ENCODE measurements around the gene MIDN. TPM values are rescaled to one million over a fixed set of nuclear protein-coding genes. Genes with fewer than 3 reads are reported as not detected.

Gene MIDN
- total and polyA plus RNA-seq, 2 experiments from 2014 or later: 4.0 to 9.4 TPM

- Histone ChIP-seq H3K79me2 (ENCODE audit: insufficient read depth) (no peaks in the 10 kb centered on the region), H3K27ac (no peak overlapping the region), H3K4me1 (ENCODE audit: insufficient read depth) (no peaks in the 10 kb centered on the region), H3K36me3 (ENCODE audit: low read depth) (no peaks in the 10 kb centered on the region), H3K9me3 (ENCODE audit: low read depth) (no peaks in the 10 kb centered on the region), H4K20me1 (ENCODE audit: insufficient read depth) (no peaks in the 10 kb centered on the region), H3F3A (ENCODE audit: insufficient read depth) (no peaks in the 10 kb centered on the region), H3K27me3 (replicated peaks; ENCODE audit: insufficient read depth) (no peaks in the 10 kb centered on the region; the same call in 1 of the 2 replicates), H2AFZ (no peak overlapping the region), H3K9me2 (ENCODE audit: insufficient read depth) (no peaks in the 10 kb centered on the region), H3K4me3 (no peak overlapping the region), H3K9ac (no peak overlapping the region), H3K4me2 (ENCODE audit: unreplicated experiment) (no peak overlapping the region)
- WGBS, 2 experiments (ENCODE audit: low coverage in 1 of 2, low lambda C conversion rate in 2 of 2, missing lambda C conversion rate in 2 of 2): 90 to 97% methylated on average over 23 to 38 of the region's 38 CpGs
- in situ Hi-C loops (cut with MboI): no loop called here
- DNase-seq: no peak
- TF ChIP-seq EZH2phosphoT487 (IDR thresholded peaks at IDR 0.05; ENCODE audit: insufficient read depth, low read depth) (no peak), EZH2 (IDR thresholded peaks at IDR 0.05; ENCODE audit: insufficient read depth, poor library complexity, severe bottlenecking) (no peak)
Measured at GRCh38 chr19:1307320-1307719, 58.9 kb downstream of the MIDN start.

DNA sequence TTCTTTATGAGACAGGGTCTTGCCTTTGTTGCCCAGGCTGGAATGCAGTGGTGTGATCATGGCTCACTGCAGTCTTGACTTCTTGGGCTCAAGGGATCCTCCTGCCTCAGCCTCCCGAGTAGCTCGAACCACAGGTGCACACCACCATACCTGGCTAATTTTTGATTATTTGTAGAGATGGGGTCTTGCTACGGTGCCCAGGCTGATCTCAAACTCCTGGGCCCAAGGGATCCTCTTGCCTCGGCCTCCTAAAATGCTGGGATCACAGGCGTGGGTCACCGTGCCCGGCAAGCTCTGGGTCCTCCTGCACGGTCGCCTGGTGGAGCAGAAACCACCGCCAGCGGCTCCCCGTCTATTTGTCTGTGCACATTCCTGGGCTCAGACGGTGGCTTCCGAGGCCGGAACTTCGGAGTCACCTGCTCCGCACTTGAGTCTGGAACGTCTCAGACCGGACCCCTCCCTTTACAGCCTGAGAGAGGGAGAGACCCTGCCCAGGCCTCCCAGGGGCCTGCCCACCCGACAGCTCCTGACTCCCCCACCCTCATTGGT is 59.4 kb downstream of the MIDN start:
- no peaks in the 10 kb centered on the region for H4K20me1 ChIP-seq (ENCODE audit: insufficient read depth)
- H3F3A ChIP-seq (ENCODE audit: insufficient read depth): no peaks in the 10 kb centered on the region
- in situ Hi-C loops (cut with MboI): no loop called here
- no peak overlapping the region for H3K9ac ChIP-seq
- no peaks in the 10 kb centered on the region; the same call in 1 of the 2 replicates for H3K27me3 ChIP-seq (replicated peaks; ENCODE audit: insufficient read depth)
- DNase-seq: no peak
- WGBS, 2 experiments (ENCODE audit: low coverage in 1 of 2, low lambda C conversion rate in 2 of 2, missing lambda C conversion rate in 2 of 2): 84 to 88% methylated on average over 19 to 20 of the region's 20 CpGs
- no peaks in the 10 kb centered on the region for H3K4me1 ChIP-seq (ENCODE audit: insufficient read depth)
- H3K79me2 ChIP-seq (ENCODE audit: insufficient read depth): no peaks in the 10 kb centered on the region
- H3K9me3 ChIP-seq (ENCODE audit: low read depth): no peaks in the 10 kb centered on the region
- TF ChIP-seq EZH2phosphoT487 (IDR thresholded peaks at IDR 0.05; ENCODE audit: insufficient read depth, low read depth): no peak
- no peak for TF ChIP-seq EZH2 (IDR thresholded peaks at IDR 0.05; ENCODE audit: insufficient read depth, poor library complexity, severe bottlenecking)
- no peaks in the 10 kb centered on the region for H3K9me2 ChIP-seq (ENCODE audit: insufficient read depth)
- no peak overlapping the region for H2AFZ ChIP-seq
- H3K4me2 ChIP-seq (ENCODE audit: unreplicated experiment): no peak overlapping the region
- no peaks in the 10 kb centered on the region for H3K36me3 ChIP-seq (ENCODE audit: low read depth)
- H3K4me3 ChIP-seq: no peak overlapping the region
- no peak overlapping the region for H3K27ac ChIP-seq

DNA sequence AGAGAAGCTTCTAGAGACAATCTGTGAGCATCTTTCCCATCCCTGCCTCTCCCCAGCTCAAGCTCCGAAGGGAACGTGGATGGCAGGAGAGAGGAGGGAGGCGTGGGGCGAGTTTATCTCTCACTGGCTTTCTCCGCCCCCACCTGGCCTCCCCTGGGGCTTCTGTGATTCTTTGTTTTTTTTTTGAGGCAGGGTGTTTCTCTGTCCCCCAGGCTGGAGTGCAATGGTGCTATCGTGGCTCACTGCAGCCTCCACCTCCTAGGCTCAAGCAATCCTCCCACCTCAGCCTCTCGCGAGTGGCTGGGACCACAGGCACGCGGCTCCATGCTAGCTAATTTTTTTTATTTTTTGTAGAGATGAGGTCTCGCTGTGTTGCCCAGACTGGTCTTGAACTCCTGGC is 60.3 kb downstream of the MIDN start:
- no peak overlapping the region for H3K27ac ChIP-seq
- H3K36me3 ChIP-seq (ENCODE audit: low read depth): no peaks in the 10 kb centered on the region
- no peak overlapping the region for H3K9ac ChIP-seq
- in situ Hi-C loops (cut with MboI): no loop called here
- TF ChIP-seq EZH2 (IDR thresholded peaks at IDR 0.05; ENCODE audit: insufficient read depth, poor library complexity, severe bottlenecking): no peak
- no peak for TF ChIP-seq EZH2phosphoT487 (IDR thresholded peaks at IDR 0.05; ENCODE audit: insufficient read depth, low read depth)
- no peak overlapping the region for H2AFZ ChIP-seq
- no peaks in the 10 kb centered on the region for H3K9me2 ChIP-seq (ENCODE audit: insufficient read depth)
- 65 to 68% methylated on average over 11 of the region's 11 CpGs for WGBS, 2 experiments (ENCODE audit: low coverage in 1 of 2, low lambda C conversion rate in 2 of 2, missing lambda C conversion rate in 2 of 2)
- H3K4me1 ChIP-seq (ENCODE audit: insufficient read depth): no peaks in the 10 kb centered on the region
- H3K79me2 ChIP-seq (ENCODE audit: insufficient read depth): no peaks in the 10 kb centered on the region
- H4K20me1 ChIP-seq (ENCODE audit: insufficient read depth): no peaks in the 10 kb centered on the region
- no peaks in the 10 kb centered on the region for H3K9me3 ChIP-seq (ENCODE audit: low read depth)
- DNase-seq: no peak
- no peak overlapping the region for H3K4me2 ChIP-seq (ENCODE audit: unreplicated experiment)
- H3K4me3 ChIP-seq: no peak overlapping the region
- H3K27me3 ChIP-seq (replicated peaks; ENCODE audit: insufficient read depth): no peaks in the 10 kb centered on the region; the same call in 1 of the 2 replicates
- no peaks in the 10 kb centered on the region for H3F3A ChIP-seq (ENCODE audit: insufficient read depth)

Other genes with a start within 250 kb of the MIDN start
- gene GRIN3B, start 248.2 kb upstream of the MIDN start, total RNA-seq (2014; rRNA removed; shearing (Covaris generic)): 0.25 and 0.54 TPM in 2 replicates
- gene GRIN3B, start 248.2 kb upstream of the MIDN start, polyA plus RNA-seq (2016; fragmentation: Nextera tagmentation; extraction: Ambion mirVana): not detected in 2 replicates
- gene TMEM259, start 227.5 kb upstream of the MIDN start, total RNA-seq (2014; rRNA removed; shearing (Covaris generic)): 132 and 169 TPM in 2 replicates
- gene TMEM259, start 227.5 kb upstream of the MIDN start, polyA plus RNA-seq (2016; fragmentation: Nextera tagmentation; extraction: Ambion mirVana): 76.7 and 79.7 TPM in 2 replicates
- gene RNU6-2, start 227.1 kb upstream of the MIDN start, total RNA-seq (2014; rRNA removed; shearing (Covaris generic)): not detected in 2 replicates
- gene RNU6-2, start 227.1 kb upstream of the MIDN start, polyA plus RNA-seq (2016; fragmentation: Nextera tagmentation; extraction: Ambion mirVana): not detected in 2 replicates
- 239 and 244 TPM in 2 replicates for gene CNN2, start 222.0 kb upstream of the MIDN start, total RNA-seq (2014; rRNA removed; shearing (Covaris generic))
- gene CNN2, start 222.0 kb upstream of the MIDN start, polyA plus RNA-seq (2016; fragmentation: Nextera tagmentation; extraction: Ambion mirVana): 400 and 415 TPM in 2 replicates
- 1.1 and 2.1 TPM in 2 replicates for gene ABCA7, start 208.5 kb upstream of the MIDN start, total RNA-seq (2014; rRNA removed; shearing (Covaris generic))
- 1.7 and 2.6 TPM in 2 replicates for gene ABCA7, start 208.5 kb upstream of the MIDN start, polyA plus RNA-seq (2016; fragmentation: Nextera tagmentation; extraction: Ambion mirVana)
- 1.5 and 6.3 TPM in 2 replicates for gene ARHGAP45, start 181.4 kb upstream of the MIDN start, total RNA-seq (2014; rRNA removed; shearing (Covaris generic))
- 3.2 and 3.5 TPM in 2 replicates for gene ARHGAP45, start 181.4 kb upstream of the MIDN start, polyA plus RNA-seq (2016; fragmentation: Nextera tagmentation; extraction: Ambion mirVana)
- 172 and 233 TPM in 2 replicates for gene POLR2E, start 153.2 kb upstream of the MIDN start, total RNA-seq (2014; rRNA removed; shearing (Covaris generic))
- 336 and 347 TPM in 2 replicates for gene POLR2E, start 153.2 kb upstream of the MIDN start, polyA plus RNA-seq (2016; fragmentation: Nextera tagmentation; extraction: Ambion mirVana)
- gene GPX4, start 144.6 kb upstream of the MIDN start, total RNA-seq (2014; rRNA removed; shearing (Covaris generic)): 298 and 323 TPM in 2 replicates
- 601 and 607 TPM in 2 replicates for gene GPX4, start 144.6 kb upstream of the MIDN start, polyA plus RNA-seq (2016; fragmentation: Nextera tagmentation; extraction: Ambion mirVana)
- gene SBNO2, start 74.3 kb upstream of the MIDN start, total RNA-seq (2014; rRNA removed; shearing (Covaris generic)): 64.5 and 70.4 TPM in 2 replicates
- gene SBNO2, start 74.3 kb upstream of the MIDN start, polyA plus RNA-seq (2016; fragmentation: Nextera tagmentation; extraction: Ambion mirVana): 7.5 and 11.9 TPM in 2 replicates
- 64.1 and 66.5 TPM in 2 replicates for gene STK11, start 42.8 kb upstream of the MIDN start, total RNA-seq (2014; rRNA removed; shearing (Covaris generic))
- gene STK11, start 42.8 kb upstream of the MIDN start, polyA plus RNA-seq (2016; fragmentation: Nextera tagmentation; extraction: Ambion mirVana): 4.3 and 4.6 TPM in 2 replicates
- 2.7 and 4.5 TPM in 2 replicates for gene CBARP, start 10.6 kb upstream of the MIDN start, total RNA-seq (2014; rRNA removed; shearing (Covaris generic))
- 0.29 and 0.41 TPM in 2 replicates for gene CBARP, start 10.6 kb upstream of the MIDN start, polyA plus RNA-seq (2016; fragmentation: Nextera tagmentation; extraction: Ambion mirVana)
- gene ATP5F1D, start 6.8 kb upstream of the MIDN start, total RNA-seq (2014; rRNA removed; shearing (Covaris generic)): 27.4 and 38.9 TPM in 2 replicates
- 287 and 290 TPM in 2 replicates for gene ATP5F1D, start 6.8 kb upstream of the MIDN start, polyA plus RNA-seq (2016; fragmentation: Nextera tagmentation; extraction: Ambion mirVana)
- gene CIRBP, start 20.7 kb downstream of the MIDN start, total RNA-seq (2014; rRNA removed; shearing (Covaris generic)): 239 and 392 TPM in 2 replicates
- gene CIRBP, start 20.7 kb downstream of the MIDN start, polyA plus RNA-seq (2016; fragmentation: Nextera tagmentation; extraction: Ambion mirVana): 163 and 185 TPM in 2 replicates
- gene FAM174C, start 26.9 kb downstream of the MIDN start, total RNA-seq (2014; rRNA removed; shearing (Covaris generic)): 61.5 and 84.5 TPM in 2 replicates
- gene FAM174C, start 26.9 kb downstream of the MIDN start, polyA plus RNA-seq (2016; fragmentation: Nextera tagmentation; extraction: Ambion mirVana): 67.8 and 81.6 TPM in 2 replicates
- gene EFNA2, start 37.3 kb downstream of the MIDN start, total RNA-seq (2014; rRNA removed; shearing (Covaris generic)): not detected in 2 replicates
- gene EFNA2, start 37.3 kb downstream of the MIDN start, polyA plus RNA-seq (2016; fragmentation: Nextera tagmentation; extraction: Ambion mirVana): not detected in 2 replicates
- gene NDUFS7, start 135.3 kb downstream of the MIDN start, total RNA-seq (2014; rRNA removed; shearing (Covaris generic)): 64.1 and 67.1 TPM in 2 replicates
- 173 and 177 TPM in 2 replicates for gene NDUFS7, start 135.3 kb downstream of the MIDN start, polyA plus RNA-seq (2016; fragmentation: Nextera tagmentation; extraction: Ambion mirVana)
- gene GAMT, start 153.0 kb downstream of the MIDN start, total RNA-seq (2014; rRNA removed; shearing (Covaris generic)): 39.8 and 43.7 TPM in 2 replicates
- 40.1 and 43.1 TPM in 2 replicates for gene GAMT, start 153.0 kb downstream of the MIDN start, polyA plus RNA-seq (2016; fragmentation: Nextera tagmentation; extraction: Ambion mirVana)
- 56.6 and 59.4 TPM in 2 replicates for gene DAZAP1, start 159.0 kb downstream of the MIDN start, total RNA-seq (2014; rRNA removed; shearing (Covaris generic))
- 11.0 and 12.8 TPM in 2 replicates for gene DAZAP1, start 159.0 kb downstream of the MIDN start, polyA plus RNA-seq (2016; fragmentation: Nextera tagmentation; extraction: Ambion mirVana)
- gene RPS15, start 189.8 kb downstream of the MIDN start, total RNA-seq (2014; rRNA removed; shearing (Covaris generic)): 1,256 and 1,289 TPM in 2 replicates
- gene RPS15, start 189.8 kb downstream of the MIDN start, polyA plus RNA-seq (2016; fragmentation: Nextera tagmentation; extraction: Ambion mirVana): 921 and 947 TPM in 2 replicates
- gene APC2, start 201.5 kb downstream of the MIDN start, total RNA-seq (2014; rRNA removed; shearing (Covaris generic)): 0.11 TPM in 1 of 2 replicates, not detected in the other
- 0.10 and 0.11 TPM in 2 replicates for gene APC2, start 201.5 kb downstream of the MIDN start, polyA plus RNA-seq (2016; fragmentation: Nextera tagmentation; extraction: Ambion mirVana)
- gene C19orf25, start 230.6 kb downstream of the MIDN start, total RNA-seq (2014; rRNA removed; shearing (Covaris generic)): 35.9 and 40.2 TPM in 2 replicates
- gene C19orf25, start 230.6 kb downstream of the MIDN start, polyA plus RNA-seq (2016; fragmentation: Nextera tagmentation; extraction: Ambion mirVana): 33.2 and 34.7 TPM in 2 replicates
- gene PCSK4, start 241.8 kb downstream of the MIDN start, total RNA-seq (2014; rRNA removed; shearing (Covaris generic)): 0.13 and 0.76 TPM in 2 replicates
- gene PCSK4, start 241.8 kb downstream of the MIDN start, polyA plus RNA-seq (2016; fragmentation: Nextera tagmentation; extraction: Ambion mirVana): 0.28 and 0.43 TPM in 2 replicates
- gene REEP6, start 242.6 kb downstream of the MIDN start, total RNA-seq (2014; rRNA removed; shearing (Covaris generic)): 2.9 and 3.0 TPM in 2 replicates
- gene REEP6, start 242.6 kb downstream of the MIDN start, polyA plus RNA-seq (2016; fragmentation: Nextera tagmentation; extraction: Ambion mirVana): 4.0 and 4.3 TPM in 2 replicates

Measured in GM23248 (cell line).